Measurements from ENCODE around the gene SLC16A1. TPM values are rescaled to one million over a fixed set of nuclear protein-coding genes. Genes with fewer than 3 reads are reported as not detected.
"Not testable (repeated sequence)": the region's sequence is repeated elsewhere in the genome, so short reads cannot be mapped to it uniquely, and the experiment has no call there.

Gene SLC16A1
- total RNA-seq, 2 experiments from 2014 or later, result 59.0 to 61.4 TPM

GRCh38 chr1:112884996-112885395 lies 71.0 kb downstream of the SLC16A1 start:
- CTCF ChIA-PET; H3K27ac Mint-ChIP-seq; H3K4me1 Mint-ChIP-seq; H3K27me3 Mint-ChIP-seq; POLR2A ChIA-PET; H3K9me3 Mint-ChIP-seq; H3K4me3 Mint-ChIP-seq; DNase-seq; H3K36me3 Mint-ChIP-seq (ENCODE audit: low read depth): not testable (repeated sequence)

DNA sequence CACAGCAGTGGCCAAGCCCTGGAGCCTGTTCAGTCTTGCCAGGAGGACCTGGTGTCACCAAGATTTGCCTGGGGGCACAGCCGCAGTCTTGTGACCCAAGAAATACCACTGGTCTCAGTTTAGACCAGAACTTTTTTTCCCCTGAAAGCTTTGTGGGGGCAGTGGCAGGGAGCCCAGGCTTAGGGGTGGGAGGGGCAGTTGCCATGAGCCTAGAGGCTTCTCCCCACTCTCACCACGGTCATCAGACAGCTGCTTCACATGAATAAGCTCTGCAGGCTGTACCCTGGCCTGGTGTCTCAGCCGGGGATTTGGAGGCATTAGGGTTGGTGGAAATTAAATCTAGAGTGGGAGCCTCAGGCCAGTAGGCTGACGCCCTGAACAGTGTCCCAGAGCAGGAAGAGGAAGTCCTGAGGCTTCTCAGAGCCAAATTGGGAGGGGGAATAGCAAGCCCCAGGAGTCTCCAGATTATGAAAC lies 73.7 kb downstream of the SLC16A1 start:
- ChIA-PET CTCF (interaction anchor here (0.6 to 6.3 kb wide), 5 partner anchors 18 to 191 kb away, joined by 3 to 45 read pairs (median 3); partner anchors contain the start of gene LRIG2), POLR2A (interaction anchor here (1.1 to 1.4 kb wide), 3 partner anchors 11 to 72 kb away, joined by 3 to 4 read pairs (median 3); no protein-coding TSS in a partner anchor)
- H3K4me1 Mint-ChIP-seq, result peaks cover 3% of the 10 kb centered on the region
- no peak overlapping the region for H3K27ac Mint-ChIP-seq
- H3K36me3 Mint-ChIP-seq (ENCODE audit: low read depth), result no peaks in the 10 kb centered on the region
- no peaks in the 10 kb centered on the region for H3K9me3 Mint-ChIP-seq
- peaks cover 16% of the 10 kb centered on the region for H3K27me3 Mint-ChIP-seq
- DNase-seq, result no peak
- no peak overlapping the region for H3K4me3 Mint-ChIP-seq

DNA sequence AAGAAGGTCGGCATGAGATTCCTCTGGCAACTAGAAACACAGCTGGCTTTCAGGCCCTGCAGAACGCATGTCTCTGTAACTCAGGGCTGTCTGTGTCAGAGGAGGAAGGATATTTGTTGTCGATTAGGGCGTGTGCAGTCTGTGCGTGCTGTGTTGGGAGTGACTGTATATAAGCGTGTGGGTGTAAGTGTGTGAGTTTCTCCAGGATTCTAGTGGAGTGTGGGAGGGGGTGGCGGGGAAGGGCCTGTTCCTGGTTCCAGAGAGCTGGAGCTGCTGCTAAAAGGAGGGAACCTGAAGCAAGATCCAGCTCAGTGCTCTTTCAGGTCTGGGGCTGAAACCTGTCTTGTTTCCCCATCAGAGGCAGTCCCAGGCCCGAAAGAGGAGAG lies 74.3 kb downstream of the SLC16A1 start:
- H3K4me1 Mint-ChIP-seq, result peaks cover 3% of the 10 kb centered on the region
- H3K4me3 Mint-ChIP-seq, result no peak overlapping the region
- CTCF ChIA-PET, result interaction anchor here (0.6 to 6.3 kb wide), 12 partner anchors 12 to 210 kb away, joined by 3 to 45 read pairs (median 3); partner anchors contain the start of gene LRIG2
- no peak for DNase-seq
- POLR2A ChIA-PET, result interaction anchor here (1.2 to 1.4 kb wide), 2 partner anchors 11 to 13 kb away, joined by 3 to 4 read pairs; no protein-coding TSS in a partner anchor
- peaks cover 19% of the 10 kb centered on the region for H3K27me3 Mint-ChIP-seq
- no peaks in the 10 kb centered on the region for H3K36me3 Mint-ChIP-seq (ENCODE audit: low read depth)
- H3K27ac Mint-ChIP-seq, result no peak overlapping the region
- no peaks in the 10 kb centered on the region for H3K9me3 Mint-ChIP-seq

DNA sequence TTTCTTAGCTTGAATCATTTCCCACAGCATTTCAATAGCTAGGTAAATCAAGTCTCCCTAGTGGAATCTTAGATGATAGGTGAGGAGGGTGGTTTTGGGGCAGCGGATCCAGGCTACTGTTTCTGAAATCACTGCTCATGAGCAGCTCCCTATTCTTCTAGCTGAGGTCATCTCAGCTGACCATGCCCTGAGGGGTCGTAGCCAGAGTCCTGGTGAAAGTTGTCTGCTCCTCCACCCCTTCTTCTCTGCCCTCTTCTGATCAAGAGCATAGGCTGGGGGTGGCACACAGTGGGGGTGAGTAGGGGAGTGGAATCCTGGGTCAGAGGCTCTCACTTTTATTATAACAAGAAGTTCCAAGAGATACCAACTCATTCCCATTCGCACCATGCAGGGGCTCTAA lies 76.2 kb downstream of the SLC16A1 start:
- ChIA-PET POLR2A (interaction anchor here (0.7 to 1.8 kb wide), 4 partner anchors 12 to 163 kb away, joined by 3 to 7 read pairs (median 4); partner anchors contain the start of gene SLC16A1), CTCF (interaction anchor here (0.8 to 6.3 kb wide), 12 partner anchors 9 to 489 kb away, joined by 3 to 45 read pairs (median 4); partner anchors contain the start of genes LRIG2 and PPM1J)
- Mint-ChIP-seq H3K4me1 (peaks cover 3% of the 10 kb centered on the region), H3K27me3 (peaks cover 31% of the 10 kb centered on the region), H3K4me3 (no peak overlapping the region), H3K27ac (no peak overlapping the region), H3K36me3 (ENCODE audit: low read depth) (no peaks in the 10 kb centered on the region), H3K9me3 (no peaks in the 10 kb centered on the region)
- no peak for DNase-seq

- ChIA-PET CTCF (interaction anchor here (6.3 kb wide), 1 partner anchor 195 kb away, joined by 45 read pairs; the partner anchor contains the start of gene LRIG2), POLR2A (no interaction called here)
- no peak overlapping the region for H3K4me3 Mint-ChIP-seq
- no peaks in the 10 kb centered on the region for H3K36me3 Mint-ChIP-seq (ENCODE audit: low read depth)
- H3K27ac Mint-ChIP-seq, result no peak overlapping the region
- peaks cover 5% of the 10 kb centered on the region for H3K4me1 Mint-ChIP-seq
- DNase-seq, result no peak
- H3K9me3 Mint-ChIP-seq, result no peaks in the 10 kb centered on the region
- peaks cover 31% of the 10 kb centered on the region for H3K27me3 Mint-ChIP-seq
Observed at GRCh38 chr1:112878321-112878720, 77.7 kb downstream of the SLC16A1 start.

GRCh38 chr1:112877750-112878149 lies 78.2 kb downstream of the SLC16A1 start:
- DNase-seq, result no peak
- Mint-ChIP-seq H3K4me1 (peaks cover 5% of the 10 kb centered on the region), H3K4me3 (no peak overlapping the region), H3K27ac (no peak overlapping the region), H3K36me3 (ENCODE audit: low read depth) (no peaks in the 10 kb centered on the region), H3K9me3 (no peaks in the 10 kb centered on the region), H3K27me3 (peaks cover 31% of the 10 kb centered on the region)
- POLR2A ChIA-PET, result no interaction called here
- CTCF ChIA-PET, result interaction anchor here (6.3 kb wide), 1 partner anchor 195 kb away, joined by 45 read pairs; the partner anchor contains the start of gene LRIG2

GRCh38 chr1:112876315-112876714 lies 79.7 kb downstream of the SLC16A1 start:
- Mint-ChIP-seq H3K4me3 (no peak overlapping the region), H3K27ac (no peak overlapping the region), H3K27me3 (peaks cover 35% of the 10 kb centered on the region), H3K36me3 (ENCODE audit: low read depth) (no peaks in the 10 kb centered on the region), H3K9me3 (no peaks in the 10 kb centered on the region), H3K4me1 (peaks cover 5% of the 10 kb centered on the region)
- ChIA-PET POLR2A (no interaction called here), CTCF (no interaction called here)
- DNase-seq, result no peak

- Mint-ChIP-seq H3K4me1 (peaks cover 12% of the 10 kb centered on the region), H3K9me3 (no peaks in the 10 kb centered on the region), H3K36me3 (ENCODE audit: low read depth) (no peaks in the 10 kb centered on the region), H3K27me3 (peaks cover 28% of the 10 kb centered on the region), H3K4me3 (no peak overlapping the region), H3K27ac (no peak overlapping the region)
- no peak for DNase-seq
- CTCF ChIA-PET, result interaction anchor here (1.3 kb wide), 1 partner anchor 18 kb away, joined by 3 read pairs; no protein-coding TSS in a partner anchor
- POLR2A ChIA-PET, result no interaction called here
Observed at GRCh38 chr1:112872551-112872962, 83.4 kb downstream of the SLC16A1 start.

DNA sequence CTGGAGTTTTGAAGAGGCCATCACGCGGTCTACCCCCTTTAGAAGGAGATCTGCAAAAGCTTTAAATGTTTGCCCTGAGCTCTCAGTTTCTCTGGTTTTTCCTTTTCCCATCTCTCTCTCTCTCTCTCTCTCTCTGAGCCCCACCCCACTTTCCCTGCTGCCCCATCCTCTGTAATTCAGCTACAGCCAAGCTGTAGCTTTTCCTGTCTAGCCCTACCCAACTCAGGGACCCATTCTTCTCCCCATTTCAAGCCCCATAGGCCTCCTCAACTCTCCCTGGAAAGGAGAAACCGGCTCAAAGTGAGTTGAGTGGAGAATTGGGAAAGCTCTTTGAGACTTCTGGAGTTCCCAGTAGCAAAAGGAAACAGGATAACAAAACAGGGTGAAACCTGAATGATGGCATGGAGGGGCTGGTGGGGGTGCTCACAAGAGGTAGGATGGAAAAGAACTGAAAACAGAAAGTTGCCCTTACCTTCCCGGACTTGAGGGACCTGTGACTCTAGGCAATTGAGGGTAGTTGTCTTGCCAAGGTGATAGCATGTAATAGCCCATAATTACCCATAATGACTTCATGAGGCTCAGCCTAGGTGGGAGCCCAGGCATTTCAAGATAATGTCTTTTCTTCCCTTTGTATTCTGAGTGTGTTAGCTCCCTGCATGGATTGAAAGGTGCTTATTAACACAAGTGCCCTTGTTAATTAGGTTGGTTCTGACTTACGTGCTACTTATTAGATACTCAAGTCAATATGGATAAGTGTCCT lies 84.9 kb downstream of the SLC16A1 start:
- ChIA-PET POLR2A (no interaction called here), CTCF (interaction anchor here (1.3 to 1.5 kb wide), 2 partner anchors 156 to 202 kb away, joined by 3 read pairs; partner anchors contain the start of genes LRIG2 and PPM1J)
- Mint-ChIP-seq H3K27ac (no peak overlapping the region), H3K4me3 (no peak overlapping the region), H3K27me3 (peaks cover 16% of the 10 kb centered on the region), H3K4me1 (peaks cover 12% of the 10 kb centered on the region), H3K9me3 (no peaks in the 10 kb centered on the region), H3K36me3 (ENCODE audit: low read depth) (no peaks in the 10 kb centered on the region)
- DNase-seq, result no peak

GRCh38 chr1:112869895-112870294 lies 86.1 kb downstream of the SLC16A1 start:
- ChIA-PET POLR2A (no interaction called here), CTCF (no interaction called here)
- no peak overlapping the region for H3K4me3 Mint-ChIP-seq
- H3K36me3 Mint-ChIP-seq (ENCODE audit: low read depth), result no peaks in the 10 kb centered on the region
- no peaks in the 10 kb centered on the region for H3K9me3 Mint-ChIP-seq
- no peak for DNase-seq
- peaks cover 10% of the 10 kb centered on the region for H3K27me3 Mint-ChIP-seq
- no peak overlapping the region for H3K27ac Mint-ChIP-seq
- H3K4me1 Mint-ChIP-seq, result peaks cover 14% of the 10 kb centered on the region

GRCh38 chr1:112868191-112868590 lies 87.8 kb downstream of the SLC16A1 start:
- no peaks in the 10 kb centered on the region for H3K36me3 Mint-ChIP-seq (ENCODE audit: low read depth)
- DNase-seq, result no peak
- POLR2A ChIA-PET, result interaction anchor here (0.9 kb wide), 1 partner anchor 12 kb away, joined by 3 read pairs; no protein-coding TSS in a partner anchor
- peaks cover 21% of the 10 kb centered on the region for H3K4me1 Mint-ChIP-seq
- no peak overlapping the region for H3K27ac Mint-ChIP-seq
- peaks cover 10% of the 10 kb centered on the region for H3K27me3 Mint-ChIP-seq
- H3K9me3 Mint-ChIP-seq, result peaks cover 3% of the 10 kb centered on the region
- H3K4me3 Mint-ChIP-seq, result no peak overlapping the region
- CTCF ChIA-PET, result interaction anchor here (1.0 kb wide), 1 partner anchor 86 kb away, joined by 4 read pairs; no protein-coding TSS in a partner anchor

GRCh38 chr1:112866981-112867380 lies 89.0 kb downstream of the SLC16A1 start:
- no peak for DNase-seq
- POLR2A ChIA-PET, result interaction anchor here (0.7 kb wide), 1 partner anchor 791 kb away, joined by 3 read pairs; no protein-coding TSS in a partner anchor
- Mint-ChIP-seq H3K27me3 (peaks cover 10% of the 10 kb centered on the region), H3K4me3 (no peak overlapping the region), H3K4me1 (peaks cover 26% of the 10 kb centered on the region), H3K9me3 (peaks cover 3% of the 10 kb centered on the region), H3K27ac (no peak overlapping the region), H3K36me3 (ENCODE audit: low read depth) (no peaks in the 10 kb centered on the region)
- CTCF ChIA-PET, result interaction anchor here (0.6 to 1.2 kb wide), 3 partner anchors 14 to 395 kb away, joined by 3 to 4 read pairs (median 3); partner anchors contain the start of gene LRIG2

- ChIA-PET POLR2A (no interaction called here), CTCF (no interaction called here)
Observed at GRCh38 chr1:112866151-112866550, 89.8 kb downstream of the SLC16A1 start.

More at GRCh38 chr1:112866151-112866550, 89.8 kb downstream of the SLC16A1 start:
- no peak overlapping the region for H3K27ac Mint-ChIP-seq
- H3K4me3 Mint-ChIP-seq, result no peak overlapping the region
- no peaks in the 10 kb centered on the region for H3K36me3 Mint-ChIP-seq (ENCODE audit: low read depth)
- DNase-seq, result no peak
- peaks cover 3% of the 10 kb centered on the region for H3K9me3 Mint-ChIP-seq
- H3K27me3 Mint-ChIP-seq, result peaks cover 5% of the 10 kb centered on the region
- peaks cover 26% of the 10 kb centered on the region for H3K4me1 Mint-ChIP-seq

Data from activated CD4-positive, alpha-beta memory T cell treated with anti-CD3 and anti-CD28 coated beads, Interleukin-2, amount 10 ng/mL, durations not matched to agents 7 days and 5 days (primary cell).